GM12891 (cell line): ENCODE data around the gene ZNF385A.

Experiments
- PAX5 ChIP-seq: IDR thresholded peaks from 2 replicates; pipeline ENCODE4 v1.6.1; 2011; ENCODE audit warnings: low read length, moderate library complexity, mild to moderate bottlenecking; ENCODE audit not compliant: insufficient read depth, severe bottlenecking
- POLR2A ChIP-seq: IDR thresholded peaks from 2 replicates; pipeline ENCODE4 v1.6.1; 2011; ENCODE audit warnings: low read depth, low read length, control low read depth
- POLR2AphosphoS5 ChIP-seq: IDR thresholded peaks from 2 replicates; pipeline ENCODE4 v1.6.1; 2011; ENCODE audit warnings: low read depth, low read length, control low read depth
- SPI1 ChIP-seq: IDR thresholded peaks from 2 replicates; pipeline ENCODE4 v1.6.1; 2011; ENCODE audit warnings: low read depth, low read length, control low read depth
- TAF1 ChIP-seq: IDR thresholded peaks from 2 replicates; pipeline ENCODE4 v1.6.1; 2011; ENCODE audit warnings: low read depth, low read length, control low read depth

GRCh38 chr12:54372113-54372806, 12.3 kb downstream of the ZNF385A start:
- TF ChIP-seq TAF1 (no peak), POLR2A (no peak), SPI1 (no peak), POLR2AphosphoS5 (no peak), PAX5 (no peak)
